DND-41 (cell line): Measurements from ENCODE around the gene SLC2A6.

ENCODE experiments used
- CTCF ChIP-seq: IDR thresholded peaks from 2 replicates; pipeline ENCODE4 v1.5.1; 2012; ENCODE audit warnings: borderline replicate concordance, low read length, moderate library complexity, mild to moderate bottlenecking; ENCODE audit not compliant: poor library complexity, severe bottlenecking; ENCODE audit errors: extremely low read depth
- EZH2 ChIP-seq: IDR thresholded peaks from 3 replicates; pipeline ENCODE4 v1.6.1; 2012; ENCODE audit warnings: borderline replicate concordance, low read depth, mild to moderate bottlenecking, moderate library complexity, low read length, inconsistent platforms; ENCODE audit not compliant: severe bottlenecking

GRCh38 chr9:133528001-133528875, 49.3 kb upstream of the SLC2A6 start:
- TF ChIP-seq CTCF (no peak), EZH2 (no peak)
